Naive B cell (primary cell): Measurements from ENCODE around the gene PPP3CB. TPM values are rescaled to one million over a fixed set of nuclear protein-coding genes. Genes with fewer than 3 reads are reported as not detected.
"Not testable (repeated sequence)": the region's sequence is repeated elsewhere in the genome, so short reads cannot be mapped to it uniquely, and the experiment has no call there.

Source experiments
- ATAC-seq, 2 donors: fragments of 150-1000 bp; cut with Tn5 transposase; 2 replicates each; pipeline ENCODE4 v1.10.0; 2021; ENCODE audit warnings: low read depth in 2 of 2, mild to moderate bottlenecking in 2 of 2, moderate library complexity in 2 of 2
- DNase-seq: peaks from one replicate; pipeline ENCODE4 v3.0.0; 2022
- H3K27ac Mint-ChIP-seq, 6 donors: one replicate each; pipeline ENCODE4 v1.8.0; 2020 to 2022; ENCODE audit warnings: mild to moderate bottlenecking in 6 of 6, mixed read lengths in 6 of 6, moderate library complexity in 5 of 6, inconsistent platforms in 2 of 6
- H3K27me3 Mint-ChIP-seq, 3 donors: one replicate each; pipeline ENCODE4 v1.8.0; 2021 to 2022; ENCODE audit warnings: mixed read lengths in 3 of 3, mild to moderate bottlenecking in 1 of 3
- H3K36me3 Mint-ChIP-seq, 2 donors: one replicate each; pipeline ENCODE4 v1.8.0; 2020 to 2022; ENCODE audit warnings: mixed read lengths in 2 of 2, inconsistent platforms in 1 of 2, mild to moderate bottlenecking in 1 of 2
- H3K4me1 Mint-ChIP-seq, 3 donors: one replicate each; pipeline ENCODE4 v1.8.0; 2020 to 2022; ENCODE audit warnings: mixed read lengths in 3 of 3, inconsistent platforms in 1 of 3, mild to moderate bottlenecking in 1 of 3, moderate library complexity in 1 of 3
- H3K4me3 Mint-ChIP-seq, 8 donors: one replicate each; pipeline ENCODE4 v1.8.0; 2020 to 2022; ENCODE audit warnings: mild to moderate bottlenecking in 8 of 8, mixed read lengths in 8 of 8, moderate library complexity in 8 of 8, inconsistent platforms in 2 of 8
- H3K9me3 Mint-ChIP-seq, 7 donors: one replicate each; pipeline ENCODE4 v1.8.0; 2020 to 2022; ENCODE audit warnings: mixed read lengths in 7 of 7, mild to moderate bottlenecking in 5 of 7, inconsistent platforms in 2 of 7, moderate library complexity in 1 of 7
- polyA plus RNA-seq, 6 donors: library from polyadenylated mRNA; unstranded; fragments of 300-500 nt; fragmentation: Illumina TruSeq; gene quantifications; one replicate each; pipeline ENCODE4 v1.2.3, GENCODE V29; 2021; ENCODE audit warnings: low read depth in 6 of 6

PPP3CB gene
- polyA plus RNA-seq, 6 donors from 2014 or later: 4.6 to 8.0 (median 6.3) TPM

- H3K4me3 Mint-ChIP-seq: no peak overlapping the region
These were observed 91.1 kb downstream of the PPP3CB start for GRCh38 chr10:73404690-73405089.

GRCh38 chr10:73401636-73402035 lies 94.2 kb downstream of the PPP3CB start:
- DNase-seq: no peak
- H3K27ac Mint-ChIP-seq: peak overlapping the region in 2 of 6 donors; percentile 12 to 57
- peaks cover 8 to 18% (median 8%) of the 10 kb centered on the region in 3 donors for H3K4me1 Mint-ChIP-seq
- no peak overlapping the region for H3K4me3 Mint-ChIP-seq
- H3K36me3 Mint-ChIP-seq: no peaks in the 10 kb centered on the region
- ATAC-seq: no peak
- H3K9me3 Mint-ChIP-seq: no peaks in the 10 kb centered on the region
- H3K27me3 Mint-ChIP-seq: no peaks in the 10 kb centered on the region

More at GRCh38 chr10:73404690-73405089, 91.1 kb downstream of the PPP3CB start:
- Mint-ChIP-seq H3K36me3 (peaks cover 0 to 6% of the 10 kb centered on the region in 2 donors), H3K27me3 (no peaks in the 10 kb centered on the region), H3K4me1 (peaks cover 23 to 36% (median 32%) of the 10 kb centered on the region in 3 donors), H3K27ac (no peak overlapping the region), H3K9me3 (no peaks in the 10 kb centered on the region)
- ATAC-seq (no peak), DNase-seq (no peak)

GRCh38 chr10:73399063-73399462 lies 96.8 kb downstream of the PPP3CB start:
- peaks cover 0 to 2% (median 0%) of the 10 kb centered on the region in 3 donors for H3K4me1 Mint-ChIP-seq
- no peak overlapping the region for H3K27ac Mint-ChIP-seq
- H3K36me3 Mint-ChIP-seq: peaks cover 7 to 12% of the 10 kb centered on the region in 2 donors
- H3K4me3 Mint-ChIP-seq: no peak overlapping the region
- no peaks in the 10 kb centered on the region for H3K9me3 Mint-ChIP-seq
- H3K27me3 Mint-ChIP-seq: no peaks in the 10 kb centered on the region
- DNase-seq (no peak), ATAC-seq (no peak)

GRCh38 chr10:73398024-73398423 lies 97.8 kb downstream of the PPP3CB start:
- no peaks in the 10 kb centered on the region for H3K27me3 Mint-ChIP-seq
- H3K27ac Mint-ChIP-seq: no peak overlapping the region
- peaks cover 7 to 12% of the 10 kb centered on the region in 2 donors for H3K36me3 Mint-ChIP-seq
- H3K9me3 Mint-ChIP-seq: no peaks in the 10 kb centered on the region
- peaks cover 0 to 3% (median 2%) of the 10 kb centered on the region in 3 donors for H3K4me1 Mint-ChIP-seq
- H3K4me3 Mint-ChIP-seq: no peak overlapping the region
- ATAC-seq (no peak), DNase-seq (no peak)

- H3K4me3 Mint-ChIP-seq, H3K27ac Mint-ChIP-seq, ATAC-seq, H3K27me3 Mint-ChIP-seq, DNase-seq, H3K9me3 Mint-ChIP-seq: not testable (repeated sequence)
- H3K36me3 Mint-ChIP-seq: peaks cover 7 to 20% of the 10 kb centered on the region in 2 donors
- H3K4me1 Mint-ChIP-seq: peaks cover 0 to 14% (median 7%) of the 10 kb centered on the region in 3 donors
These were observed 101.5 kb downstream of the PPP3CB start for GRCh38 chr10:73394325-73394724.

- no peaks in the 10 kb centered on the region for H3K27me3 Mint-ChIP-seq
- ATAC-seq (no peak), DNase-seq (no peak)
- peaks cover 17 to 27% of the 10 kb centered on the region in 2 donors for H3K36me3 Mint-ChIP-seq
- no peaks in the 10 kb centered on the region for H3K9me3 Mint-ChIP-seq
- H3K4me1 Mint-ChIP-seq: peaks cover 0 to 18% (median 6%) of the 10 kb centered on the region in 3 donors
- no peak overlapping the region for H3K4me3 Mint-ChIP-seq
- no peak overlapping the region for H3K27ac Mint-ChIP-seq
These were observed 107.6 kb downstream of the PPP3CB start for GRCh38 chr10:73388228-73388627.

GRCh38 chr10:73386583-73386982 lies 109.2 kb downstream of the PPP3CB start:
- no peaks in the 10 kb centered on the region for H3K27me3 Mint-ChIP-seq
- DNase-seq: no peak
- no peak overlapping the region for H3K27ac Mint-ChIP-seq
- no peaks in the 10 kb centered on the region for H3K9me3 Mint-ChIP-seq
- no peak for ATAC-seq
- peaks cover 25 to 28% of the 10 kb centered on the region in 2 donors for H3K36me3 Mint-ChIP-seq
- peaks cover 0 to 9% (median 0%) of the 10 kb centered on the region in 3 donors for H3K4me1 Mint-ChIP-seq
- H3K4me3 Mint-ChIP-seq: no peak overlapping the region

Other genes starting within 250 kb of the PPP3CB start
- gene DNAJC9, start 248.8 kb downstream of the PPP3CB start, polyA plus RNA-seq: 10 to 100 TPM; 20.7 to 33.2 (median 24.6) TPM
- 100 to 1,000 TPM in 3 of 6 donors, 10 to 100 TPM in 3; 80.9 to 120 (median 99.7) TPM for gene MRPS16, start 243.4 kb downstream of the PPP3CB start, polyA plus RNA-seq
- under 1 TPM in 3 of 6 donors, not detected in 3; 0.09 to 0.26 (median 0.18) TPM for gene CFAP70, start 137.2 kb downstream of the PPP3CB start, polyA plus RNA-seq
- gene ANXA7, start 82.0 kb downstream of the PPP3CB start, polyA plus RNA-seq: 100 to 1,000 TPM; 113 to 199 (median 135) TPM
- under 1 TPM in 4 of 6 donors, not detected in 2; 0.23 to 0.44 (median 0.33) TPM for gene MSS51, start 62.5 kb downstream of the PPP3CB start, polyA plus RNA-seq
- 1 to 10 TPM in 2 of 6 donors, under 1 TPM in 3, not detected in 1; 0.90 to 2.3 (median 1.00) TPM for gene USP54, start 95.3 kb upstream of the PPP3CB start, polyA plus RNA-seq
- not detected for gene MYOZ1, start 145.4 kb upstream of the PPP3CB start, polyA plus RNA-seq
- gene SYNPO2L, start 160.0 kb upstream of the PPP3CB start, polyA plus RNA-seq: not detected
- gene AGAP5, start 202.1 kb upstream of the PPP3CB start, polyA plus RNA-seq: under 1 TPM in 1 of 6 donors, not detected in 5; 0.35 TPM
- gene SEC24C, start 248.3 kb upstream of the PPP3CB start, polyA plus RNA-seq: 10 to 100 TPM; 20.3 to 39.4 (median 28.2) TPM